Osteoblast (primary cell): ENCODE data around the gene NTRK2. TPM values are rescaled to one million over a fixed set of nuclear protein-coding genes. Genes with fewer than 3 reads are reported as not detected.

Experiments
- DNase-seq: peaks from one replicate; pipeline ENCODE4 v3.0.0; 2011; ENCODE audit warnings: low spot score, mixed read lengths; ENCODE audit not compliant: insufficient read length; ENCODE audit errors: missing footprints
- H2AFZ ChIP-seq: 2 replicates; pipeline ENCODE4 v1.6.0; 2011; ENCODE audit warnings: mild to moderate bottlenecking, low read length
- H3K27ac ChIP-seq: 2 replicates; pipeline ENCODE4 v1.5.1; 2011; ENCODE audit warnings: mild to moderate bottlenecking, low read depth, low read length, moderate library complexity
- H3K27me3 ChIP-seq: 2 replicates; pipeline ENCODE4 v1.6.0; 2012; ENCODE audit warnings: mild to moderate bottlenecking, control low read depth, inconsistent platforms, low read length, moderate library complexity; ENCODE audit not compliant: insufficient read depth
- H3K36me3 ChIP-seq: 2 replicates; pipeline ENCODE4 v1.5.1; 2011; ENCODE audit warnings: mild to moderate bottlenecking, low read length, control low read depth, moderate library complexity; ENCODE audit not compliant: insufficient read depth
- H3K4me1 ChIP-seq: 2 replicates; pipeline ENCODE4 v1.5.1; 2011; ENCODE audit warnings: mild to moderate bottlenecking, low read length, control low read depth, moderate library complexity; ENCODE audit not compliant: insufficient read depth
- H3K4me2 ChIP-seq: 2 replicates; pipeline ENCODE4 v1.6.0; 2011; ENCODE audit warnings: mild to moderate bottlenecking, low read length; ENCODE audit not compliant: insufficient read depth
- H3K4me3 ChIP-seq: fragments of 200-600 bp; sonication (generic); 3 replicates; pipeline ENCODE4 v1.5.1; 2012; ENCODE audit warnings: mild to moderate bottlenecking, low read length, inconsistent platforms; ENCODE audit not compliant: insufficient read depth
- H3K79me2 ChIP-seq: 2 replicates; pipeline ENCODE4 v1.6.0; 2012; ENCODE audit warnings: mild to moderate bottlenecking, low read length, control low read depth, inconsistent platforms; ENCODE audit not compliant: insufficient read depth
- H3K9me3 ChIP-seq: 2 replicates; pipeline ENCODE4 v1.5.1; 2011; ENCODE audit warnings: low read depth, low read length, control low read depth
- H4K20me1 ChIP-seq: 2 replicates; pipeline ENCODE4 v1.6.0; 2012; ENCODE audit warnings: mild to moderate bottlenecking, low read length, control low read depth; ENCODE audit not compliant: insufficient read depth
- total RNA-seq: library from RNA; depleted of rRNA; stranded (reverse); fragments of >200 nt; gene quantifications from 2 replicates; pipeline ENCODE4 v1.2.3, GENCODE V29; 2012
- TF ChIP-seq, protein P1 (sequence below): IDR thresholded peaks from 2 replicates; pipeline ENCODE4 v1.5.1; 2011; ENCODE audit warnings: mild to moderate bottlenecking, low read depth, low read length, moderate library complexity; ENCODE audit errors: extremely low read depth

Gene NTRK2
- total RNA-seq, 1 donor, result 3.3 TPM

DNA sequence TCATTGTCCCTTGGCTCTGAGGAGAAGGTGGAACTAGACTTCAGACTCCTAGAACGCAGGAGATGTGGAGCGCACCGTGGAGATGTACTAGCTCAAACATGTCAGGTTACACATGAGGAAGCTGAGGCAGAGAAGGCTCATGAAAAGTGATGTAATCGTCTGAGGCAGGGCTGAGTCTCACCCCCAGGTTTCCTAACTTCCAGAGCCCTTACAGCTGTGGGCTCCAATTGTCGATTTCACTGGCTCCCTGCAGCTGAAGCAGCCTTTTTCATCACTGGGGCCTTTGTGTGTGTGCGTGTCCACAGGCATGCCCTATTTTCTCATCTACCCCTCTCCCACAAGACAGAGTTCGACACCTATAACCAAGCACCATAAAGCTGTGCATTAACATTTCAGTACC is 370.6 kb downstream of the NTRK2 start:
- DNase-seq, result no peak
- Histone ChIP-seq H4K20me1 (no peaks in the 10 kb centered on the region), H3K9me3 (no peaks in the 10 kb centered on the region), H3K4me1 (no peaks in the 10 kb centered on the region), H3K36me3 (no peaks in the 10 kb centered on the region), H2AFZ (no peak overlapping the region), H3K4me2 (no peak overlapping the region), H3K79me2 (no peaks in the 10 kb centered on the region), H3K27ac (no peak overlapping the region), H3K4me3 (no peak overlapping the region), H3K27me3 (no peaks in the 10 kb centered on the region)
- TF ChIP-seq, protein P1, sequence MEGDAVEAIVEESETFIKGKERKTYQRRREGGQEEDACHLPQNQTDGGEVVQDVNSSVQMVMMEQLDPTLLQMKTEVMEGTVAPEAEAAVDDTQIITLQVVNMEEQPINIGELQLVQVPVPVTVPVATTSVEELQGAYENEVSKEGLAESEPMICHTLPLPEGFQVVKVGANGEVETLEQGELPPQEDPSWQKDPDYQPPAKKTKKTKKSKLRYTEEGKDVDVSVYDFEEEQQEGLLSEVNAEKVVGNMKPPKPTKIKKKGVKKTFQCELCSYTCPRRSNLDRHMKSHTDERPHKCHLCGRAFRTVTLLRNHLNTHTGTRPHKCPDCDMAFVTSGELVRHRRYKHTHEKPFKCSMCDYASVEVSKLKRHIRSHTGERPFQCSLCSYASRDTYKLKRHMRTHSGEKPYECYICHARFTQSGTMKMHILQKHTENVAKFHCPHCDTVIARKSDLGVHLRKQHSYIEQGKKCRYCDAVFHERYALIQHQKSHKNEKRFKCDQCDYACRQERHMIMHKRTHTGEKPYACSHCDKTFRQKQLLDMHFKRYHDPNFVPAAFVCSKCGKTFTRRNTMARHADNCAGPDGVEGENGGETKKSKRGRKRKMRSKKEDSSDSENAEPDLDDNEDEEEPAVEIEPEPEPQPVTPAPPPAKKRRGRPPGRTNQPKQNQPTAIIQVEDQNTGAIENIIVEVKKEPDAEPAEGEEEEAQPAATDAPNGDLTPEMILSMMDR, result no peak

DNA sequence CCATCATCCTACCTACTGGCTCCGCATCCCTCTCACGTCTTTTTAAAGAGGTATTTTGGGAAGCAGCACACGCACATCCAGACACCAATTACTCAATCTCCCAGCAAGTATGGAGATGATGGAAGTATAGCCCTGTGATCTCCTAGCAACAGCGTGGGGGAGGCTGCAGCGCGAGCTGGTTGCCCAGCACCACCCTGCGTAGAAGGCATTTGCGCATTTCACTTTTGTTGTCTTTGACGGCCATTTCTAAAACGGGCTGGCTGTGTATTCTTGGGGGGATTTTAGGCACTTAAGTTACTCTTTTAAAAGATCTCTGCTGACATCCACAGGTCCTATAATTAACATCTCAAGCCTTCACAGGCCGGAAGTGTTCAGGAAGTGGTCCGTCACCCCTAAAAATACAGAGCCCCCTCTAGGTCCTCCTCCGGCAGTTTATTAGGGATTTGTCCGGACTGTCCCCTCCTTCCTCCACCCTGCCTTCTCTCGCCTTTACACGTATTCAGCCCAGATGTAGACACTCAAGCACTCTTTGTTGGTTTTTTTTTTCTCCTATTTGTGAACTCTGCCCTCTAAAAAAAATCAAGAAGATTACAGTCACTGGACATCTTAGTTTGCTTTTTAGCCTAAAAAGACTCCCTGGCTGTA is 371.4 kb downstream of the NTRK2 start:
- TF ChIP-seq, protein P1, result no peak
- no peak for DNase-seq

DNA sequence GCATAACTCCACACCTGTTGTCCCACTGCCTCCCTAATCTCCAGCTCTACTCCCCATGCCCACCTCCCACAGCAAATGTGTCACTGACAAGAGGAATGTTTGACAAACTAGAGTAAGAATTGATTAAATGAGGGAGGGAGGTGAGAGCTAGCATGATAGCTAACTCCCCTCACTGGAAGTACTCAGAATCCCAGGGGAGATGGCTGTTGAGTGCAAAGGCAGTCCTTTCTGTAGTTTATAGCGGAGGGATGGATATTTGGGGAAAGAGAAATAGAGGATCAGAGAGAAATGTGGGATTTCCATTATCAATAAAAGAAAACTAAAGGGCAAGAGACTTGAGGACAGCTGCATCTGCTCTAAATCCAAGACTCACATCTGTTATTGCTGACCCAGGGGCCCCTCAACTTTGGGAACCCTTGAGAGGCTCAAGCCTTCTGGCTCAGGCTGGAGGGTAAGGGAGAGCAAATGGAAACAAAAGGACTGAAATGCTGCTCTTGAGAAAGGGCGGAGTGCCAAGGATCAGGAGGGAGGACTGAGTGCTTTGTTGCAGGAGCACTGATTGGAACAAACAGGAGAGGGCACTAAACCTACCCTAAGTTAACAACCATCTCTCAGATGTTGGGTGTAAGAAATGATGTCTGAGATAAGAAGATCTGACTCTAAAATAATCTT is 372.1 kb downstream of the NTRK2 start:
- no peak overlapping the region for H3K4me3 ChIP-seq
- no peaks in the 10 kb centered on the region for H4K20me1 ChIP-seq
- DNase-seq, result no peak
- TF ChIP-seq, protein P1, result no peak
- H3K36me3 ChIP-seq, result no peaks in the 10 kb centered on the region
- H2AFZ ChIP-seq, result no peak overlapping the region
- H3K4me2 ChIP-seq, result no peak overlapping the region
- H3K4me1 ChIP-seq, result no peaks in the 10 kb centered on the region
- no peaks in the 10 kb centered on the region for H3K79me2 ChIP-seq
- H3K27me3 ChIP-seq, result no peaks in the 10 kb centered on the region
- H3K9me3 ChIP-seq, result no peaks in the 10 kb centered on the region
- no peak overlapping the region for H3K27ac ChIP-seq

More for the DNA sequence above, 371.4 kb downstream of the NTRK2 start:
- Histone ChIP-seq H3K36me3 (no peaks in the 10 kb centered on the region), H4K20me1 (no peaks in the 10 kb centered on the region), H3K4me3 (no peak overlapping the region), H3K4me2 (no peak overlapping the region), H3K27me3 (no peaks in the 10 kb centered on the region), H3K9me3 (no peaks in the 10 kb centered on the region), H3K27ac (no peak overlapping the region), H3K4me1 (no peaks in the 10 kb centered on the region), H2AFZ (no peak overlapping the region), H3K79me2 (no peaks in the 10 kb centered on the region)

DNA sequence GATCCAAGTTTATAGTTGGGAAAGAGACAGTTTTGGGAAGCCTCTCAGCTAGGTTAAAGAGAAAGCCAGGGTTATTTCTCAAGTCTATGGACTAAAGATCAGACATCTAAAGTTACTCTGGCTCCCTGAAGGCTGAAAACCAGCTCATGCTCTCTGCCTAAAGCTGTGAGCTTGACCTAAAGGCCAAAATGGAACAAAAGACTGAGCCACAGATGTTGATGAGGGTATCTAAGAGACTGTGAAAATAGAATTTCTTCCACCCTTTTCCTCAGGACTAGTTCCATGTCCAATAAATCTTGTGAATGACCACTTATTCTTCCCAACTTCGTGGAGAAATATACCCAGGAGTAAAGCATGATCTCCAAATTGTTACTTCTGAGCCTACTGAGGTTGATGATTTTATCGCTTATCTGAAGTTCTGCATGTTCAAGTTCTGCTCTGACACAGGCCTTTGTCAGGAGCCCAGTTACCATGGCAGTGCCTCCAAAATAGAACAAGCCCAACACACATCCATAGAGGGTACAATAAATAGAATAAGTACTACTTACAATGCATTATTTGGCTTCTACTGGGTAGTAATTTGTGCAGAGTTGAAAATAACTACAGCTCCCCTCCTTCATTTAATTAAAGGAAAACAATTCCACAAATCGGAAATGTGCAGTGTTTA is 373.6 kb downstream of the NTRK2 start:
- Histone ChIP-seq H3K27ac (no peak overlapping the region), H3K79me2 (no peaks in the 10 kb centered on the region), H3K36me3 (no peaks in the 10 kb centered on the region), H4K20me1 (no peaks in the 10 kb centered on the region), H3K9me3 (no peaks in the 10 kb centered on the region), H3K4me2 (no peak overlapping the region), H2AFZ (no peak overlapping the region), H3K4me1 (no peaks in the 10 kb centered on the region), H3K4me3 (no peak overlapping the region), H3K27me3 (no peaks in the 10 kb centered on the region)
- TF ChIP-seq, protein P1, result no peak
- no peak for DNase-seq
